Hematopoietic multipotent progenitor cell (in vitro differentiated cells): ENCODE measurements around the gene GPC6. TPM values are rescaled to one million over a fixed set of nuclear protein-coding genes. Genes with fewer than 3 reads are reported as not detected.

Experiments used
- small RNA-seq: library from RNA; depleted of rRNA; stranded (forward); fragments of <200 nt; gene quantifications from one replicate; pipeline ENCODE3, GENCODE V24; 2012
- total RNA-seq: library from RNA; depleted of rRNA; stranded (reverse); fragments of >200 nt; gene quantifications from one replicate; pipeline ENCODE4 v1.2.3, GENCODE V29; 2012

GPC6 gene
- total RNA-seq, 1 donor: 0.54 TPM

Small RNA genes within 50 kb of the gene (small RNA-seq; reads per million reads assigned to genes)
- not detected for gene RNA5SP35
